ENCODE measurements around the gene FAM20A.

The FAM20A gene

GRCh38 chr17:68592682-68593641 is 8.2 kb downstream of the FAM20A start:
- DNase-seq = no peak
- H3K4me3 ChIP-seq = no peak overlapping the region
- intact Hi-C loops (cut with DNase I; ENCODE audit: low total_unique reads) = no loop called here
- peaks cover 0 to 11% of the 10 kb centered on the region in 2 donors for H3K27me3 ChIP-seq
- no peaks in the 10 kb centered on the region for H3K9me3 ChIP-seq
- TF ChIP-seq CTCF (IDR thresholded peaks at IDR 0.05) = no peak
- no peak overlapping the region for H3K27ac ChIP-seq
- peaks cover 0 to 3% (median 0%) of the 10 kb centered on the region in 4 donors for H3K4me1 ChIP-seq
- no peaks in the 10 kb centered on the region for H3K36me3 ChIP-seq

- intact Hi-C loops (cut with DNase I; ENCODE audit: low total_unique reads) = no loop called here
- Histone ChIP-seq H3K27ac (no peak overlapping the region), H3K9me3 (no peaks in the 10 kb centered on the region), H3K4me3 (no peak overlapping the region), H3K36me3 (no peaks in the 10 kb centered on the region), H3K4me1 (peaks cover 0 to 3% (median 0%) of the 10 kb centered on the region in 4 donors), H3K27me3 (peaks cover 0 to 7% of the 10 kb centered on the region in 2 donors)
- no peak for DNase-seq
- no peak for TF ChIP-seq CTCF (IDR thresholded peaks at IDR 0.05)
Measured at GRCh38 chr17:68592009-68592408, 9.2 kb downstream of the FAM20A start.

- no peak for TF ChIP-seq CTCF (IDR thresholded peaks at IDR 0.05)
- intact Hi-C loops (cut with DNase I; ENCODE audit: low total_unique reads) = no loop called here
Measured at GRCh38 chr17:68591583-68591982, 9.6 kb downstream of the FAM20A start.

GRCh38 chr17:68589086-68589485 is 12.1 kb downstream of the FAM20A start:
- Histone ChIP-seq H3K4me3 (no peak overlapping the region), H3K4me1 (peaks cover 0 to 3% (median 0%) of the 10 kb centered on the region in 4 donors), H3K27me3 (peaks cover 0 to 7% of the 10 kb centered on the region in 2 donors), H3K27ac (no peak overlapping the region), H3K36me3 (no peaks in the 10 kb centered on the region), H3K9me3 (no peaks in the 10 kb centered on the region)
- intact Hi-C loops (cut with DNase I; ENCODE audit: low total_unique reads) = no loop called here
- DNase-seq = no peak
- TF ChIP-seq CTCF (IDR thresholded peaks at IDR 0.05) = no peak

More at GRCh38 chr17:68591583-68591982, 9.6 kb downstream of the FAM20A start:
- DNase-seq = no peak
- H3K9me3 ChIP-seq = no peaks in the 10 kb centered on the region
- no peak overlapping the region for H3K4me3 ChIP-seq
- no peak overlapping the region for H3K27ac ChIP-seq
- H3K36me3 ChIP-seq = no peaks in the 10 kb centered on the region
- peaks cover 0 to 3% (median 0%) of the 10 kb centered on the region in 4 donors for H3K4me1 ChIP-seq
- peaks cover 0 to 7% of the 10 kb centered on the region in 2 donors for H3K27me3 ChIP-seq

GRCh38 chr17:68588362-68588761 is 12.8 kb downstream of the FAM20A start:
- intact Hi-C loops (cut with DNase I; ENCODE audit: low total_unique reads) = no loop called here
- no peaks in the 10 kb centered on the region for H3K9me3 ChIP-seq
- H3K36me3 ChIP-seq = no peaks in the 10 kb centered on the region
- no peak overlapping the region for H3K27ac ChIP-seq
- no peak for TF ChIP-seq CTCF (IDR thresholded peaks at IDR 0.05)
- H3K4me1 ChIP-seq = peaks cover 0 to 3% (median 0%) of the 10 kb centered on the region in 4 donors
- DNase-seq = no peak
- H3K27me3 ChIP-seq = peaks cover 0 to 7% of the 10 kb centered on the region in 2 donors
- no peak overlapping the region for H3K4me3 ChIP-seq

All from tibial artery (tissue), 4 donors.